IPS-NIHi11 (cell line): ENCODE measurements around the gene NFYC.

Experiments used
- DNase-seq: peaks from one replicate; pipeline ENCODE4 v3.0.0; 2012; ENCODE audit warnings: mixed read lengths, low spot score

Gene NFYC

DNA sequence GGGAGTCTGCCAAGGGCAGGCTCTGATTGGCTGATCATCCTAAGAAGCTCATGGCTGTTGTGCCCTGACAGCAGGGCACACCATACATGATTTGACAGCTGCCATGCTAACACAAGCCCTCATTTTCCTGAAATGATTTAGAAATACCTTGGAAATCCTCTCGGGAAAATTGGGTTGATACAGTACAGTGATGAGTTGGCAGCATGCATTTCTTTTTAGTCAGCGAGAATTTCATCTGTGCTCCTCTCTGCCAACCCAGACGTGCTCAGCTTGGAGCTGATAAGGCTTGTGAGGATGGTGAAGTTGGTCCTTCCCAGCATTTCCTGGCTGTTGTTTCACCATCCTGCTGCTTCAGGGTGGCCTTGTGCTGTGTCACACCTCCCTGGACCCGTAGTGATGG is 69.5 kb downstream of the NFYC start:
- no peak for DNase-seq

DNA sequence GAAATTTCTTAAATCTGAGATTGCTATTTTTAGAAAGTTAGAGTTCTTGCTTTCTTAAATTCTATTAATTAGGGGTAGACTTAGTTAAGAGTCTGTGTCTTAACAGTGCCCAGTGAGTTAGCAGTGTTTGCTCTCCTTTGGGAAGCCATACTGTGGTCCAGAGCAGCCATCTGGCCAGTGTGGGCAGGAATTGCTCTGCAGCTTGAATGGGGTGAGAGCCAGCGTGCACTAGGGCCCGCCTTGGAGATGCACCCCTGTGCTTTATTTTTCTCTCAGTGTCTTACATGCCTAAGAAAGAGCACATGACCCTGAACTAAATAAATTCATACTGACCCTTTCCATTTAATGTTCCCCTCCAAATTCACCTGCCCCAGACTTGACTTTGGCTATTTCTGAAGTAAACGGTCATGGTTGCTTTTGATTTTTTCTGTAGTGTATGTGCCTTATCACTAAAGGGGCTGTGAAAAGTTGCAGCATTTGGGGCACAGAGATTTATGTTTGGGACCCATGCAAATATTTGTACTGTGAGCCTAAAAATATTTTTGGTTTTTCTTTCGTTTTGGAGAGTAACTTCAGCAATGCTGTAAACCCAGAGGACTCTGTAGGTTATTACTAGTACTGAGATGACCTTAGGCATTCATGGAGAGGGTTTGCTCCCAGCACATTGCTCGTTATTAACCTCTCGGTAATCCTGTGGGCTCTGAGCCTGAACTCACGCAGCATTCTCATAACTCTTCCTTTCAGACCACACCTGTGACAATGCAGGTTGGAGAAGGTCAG is 70.8 kb downstream of the NFYC start:
- DNase-seq: no peak

DNA sequence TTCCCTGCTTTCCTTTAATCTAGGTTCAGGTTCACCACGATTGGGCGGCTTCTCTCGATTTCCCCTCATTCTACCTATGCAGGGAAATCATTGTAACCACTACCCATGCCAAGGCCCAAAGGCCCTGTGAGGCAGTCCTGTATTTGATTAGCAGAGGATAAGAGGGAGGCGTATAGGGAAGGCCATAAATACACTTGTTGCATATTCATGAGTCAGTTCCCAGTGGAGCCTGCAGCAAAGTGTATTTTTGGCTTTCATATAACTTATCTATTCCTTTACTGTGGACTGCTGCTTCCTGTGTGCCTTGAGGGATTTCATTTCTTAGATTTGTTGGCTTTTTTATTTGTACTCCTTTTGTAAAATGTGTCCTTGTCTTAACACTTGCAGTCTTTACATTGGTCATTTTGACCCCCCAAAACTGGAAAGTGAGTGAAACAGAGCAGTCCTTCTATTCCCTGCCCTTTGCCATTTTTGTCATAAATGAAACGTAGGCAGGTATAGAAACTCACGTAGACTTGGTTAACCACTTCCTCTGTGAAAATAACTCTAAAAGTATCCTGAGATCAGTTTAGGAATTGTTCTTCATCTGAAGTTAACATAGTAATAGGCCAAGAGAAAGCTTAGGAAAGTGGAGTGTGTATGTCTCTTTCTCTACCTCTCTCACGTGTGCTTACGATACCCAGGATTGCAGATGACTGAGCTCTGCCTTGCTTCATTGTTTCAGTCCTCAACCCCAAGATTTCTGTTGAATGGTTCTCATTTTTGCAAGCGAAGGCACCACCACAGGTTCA is 72.4 kb downstream of the NFYC start:
- no peak for DNase-seq

DNA sequence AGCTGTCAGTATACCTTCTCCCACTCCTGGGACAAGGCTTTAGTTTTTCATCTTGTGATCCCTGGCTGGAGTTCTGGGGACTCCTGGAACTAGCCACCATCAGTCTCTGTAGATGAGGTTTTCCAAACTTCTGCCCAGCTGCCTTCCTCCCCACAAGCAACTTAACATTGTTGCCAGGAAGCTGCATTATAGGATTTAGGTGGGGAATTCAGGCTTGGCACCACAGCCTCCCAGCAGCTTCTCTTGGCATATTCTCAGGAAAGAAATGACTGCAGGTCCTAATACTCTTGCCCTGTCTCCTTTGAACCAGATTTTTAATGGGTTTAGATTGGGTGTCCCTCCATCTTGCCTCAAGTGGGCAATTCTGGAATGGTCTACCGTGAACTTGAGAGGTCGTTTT is 73.5 kb downstream of the NFYC start:
- DNase-seq: no peak

DNA sequence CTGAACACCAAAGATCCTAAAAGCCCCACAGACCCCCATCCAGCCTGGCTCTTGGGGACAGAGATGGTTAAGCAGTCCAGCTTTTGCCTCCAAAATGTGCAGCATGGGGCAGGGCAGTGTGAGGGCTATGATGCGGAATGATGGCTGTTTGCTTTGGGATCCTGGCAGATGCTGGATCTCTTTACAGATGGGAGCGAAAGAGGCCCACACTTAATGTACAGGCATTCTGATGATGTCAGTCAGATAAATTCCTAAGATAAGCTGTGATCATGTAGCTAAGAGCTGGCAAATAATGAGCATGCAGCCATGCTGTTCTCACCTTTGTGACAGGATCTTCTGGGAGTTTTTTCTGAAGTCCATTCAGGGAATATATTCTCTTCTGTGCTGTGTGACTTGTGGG is 74.5 kb downstream of the NFYC start:
- DNase-seq: no peak

DNA sequence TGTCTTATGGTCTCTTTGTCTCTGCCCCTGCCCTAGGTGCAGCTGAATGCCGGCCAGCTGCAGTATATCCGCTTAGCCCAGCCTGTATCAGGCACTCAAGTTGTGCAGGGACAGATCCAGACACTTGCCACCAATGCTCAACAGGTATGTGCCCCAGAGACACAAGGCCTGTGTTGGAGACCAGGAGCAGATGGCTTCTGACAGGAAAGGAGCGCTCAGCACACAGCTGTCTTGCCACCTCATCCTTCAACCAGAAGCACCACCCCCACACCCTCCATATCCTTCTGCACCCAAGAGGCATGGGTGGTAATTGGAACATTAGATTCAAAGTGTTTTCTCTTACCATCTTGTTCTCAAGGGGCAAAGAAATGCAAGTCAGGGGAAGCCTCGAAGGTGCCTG is 75.1 kb downstream of the NFYC start:
- no peak for DNase-seq

DNA sequence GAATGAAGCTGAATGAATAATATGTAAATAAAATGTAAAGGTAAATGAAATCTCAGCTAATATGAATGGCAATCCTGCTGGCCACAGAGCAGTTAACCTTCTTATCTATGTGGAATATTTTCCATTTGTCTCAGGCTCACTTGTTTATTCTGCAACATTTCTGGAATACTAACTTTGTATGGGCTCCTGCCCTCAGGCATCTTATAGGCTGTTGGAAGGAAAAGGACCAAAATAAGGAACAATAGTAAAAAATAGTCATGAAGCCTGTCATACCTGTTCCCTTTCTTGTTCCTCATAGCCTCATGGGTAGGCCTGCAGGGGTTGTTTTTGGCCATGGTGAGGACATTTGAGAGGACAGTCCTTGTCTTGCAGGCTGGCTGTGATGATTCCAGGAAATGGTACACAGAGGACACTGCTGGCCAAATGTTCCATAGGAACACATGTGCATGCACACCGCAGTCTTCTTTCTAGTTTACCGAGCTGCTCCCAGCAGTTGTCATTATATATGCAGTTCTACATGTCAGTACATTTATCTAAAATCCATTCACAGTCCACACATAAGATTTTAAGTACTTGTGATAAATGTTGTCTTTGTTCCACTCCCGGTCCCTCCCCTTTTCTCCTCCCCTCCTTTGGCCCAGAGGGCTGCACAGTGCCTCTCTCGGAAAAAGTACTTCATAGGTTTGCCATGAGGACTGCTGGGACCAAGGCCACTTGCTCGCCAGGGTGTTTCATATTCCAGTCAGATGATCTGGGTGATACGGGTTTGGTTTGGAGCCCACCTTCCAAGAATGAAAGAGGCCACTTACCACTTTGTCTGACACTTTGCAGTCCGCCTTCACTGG is 76.9 kb downstream of the NFYC start:
- no peak for DNase-seq

DNA sequence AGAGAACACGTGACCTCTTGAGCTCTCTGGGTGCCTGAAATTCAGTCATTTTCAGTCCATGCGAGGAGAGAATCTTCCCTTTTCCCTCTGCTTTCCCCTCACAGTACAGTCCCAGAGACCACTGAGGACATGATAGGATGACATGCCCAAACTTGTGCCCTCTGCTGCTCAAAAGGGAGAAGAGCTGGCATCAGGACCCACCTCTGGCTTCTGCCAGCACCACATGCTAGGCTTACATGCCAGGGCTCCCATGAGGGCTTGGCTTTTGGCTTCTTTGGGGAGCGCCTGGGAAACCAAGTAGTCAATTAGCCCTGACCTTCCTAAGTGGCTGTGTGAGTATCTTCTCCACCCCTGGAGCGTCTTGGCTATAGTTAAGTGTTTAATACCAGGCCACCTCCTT is 78.3 kb downstream of the NFYC start:
- no peak for DNase-seq

DNA sequence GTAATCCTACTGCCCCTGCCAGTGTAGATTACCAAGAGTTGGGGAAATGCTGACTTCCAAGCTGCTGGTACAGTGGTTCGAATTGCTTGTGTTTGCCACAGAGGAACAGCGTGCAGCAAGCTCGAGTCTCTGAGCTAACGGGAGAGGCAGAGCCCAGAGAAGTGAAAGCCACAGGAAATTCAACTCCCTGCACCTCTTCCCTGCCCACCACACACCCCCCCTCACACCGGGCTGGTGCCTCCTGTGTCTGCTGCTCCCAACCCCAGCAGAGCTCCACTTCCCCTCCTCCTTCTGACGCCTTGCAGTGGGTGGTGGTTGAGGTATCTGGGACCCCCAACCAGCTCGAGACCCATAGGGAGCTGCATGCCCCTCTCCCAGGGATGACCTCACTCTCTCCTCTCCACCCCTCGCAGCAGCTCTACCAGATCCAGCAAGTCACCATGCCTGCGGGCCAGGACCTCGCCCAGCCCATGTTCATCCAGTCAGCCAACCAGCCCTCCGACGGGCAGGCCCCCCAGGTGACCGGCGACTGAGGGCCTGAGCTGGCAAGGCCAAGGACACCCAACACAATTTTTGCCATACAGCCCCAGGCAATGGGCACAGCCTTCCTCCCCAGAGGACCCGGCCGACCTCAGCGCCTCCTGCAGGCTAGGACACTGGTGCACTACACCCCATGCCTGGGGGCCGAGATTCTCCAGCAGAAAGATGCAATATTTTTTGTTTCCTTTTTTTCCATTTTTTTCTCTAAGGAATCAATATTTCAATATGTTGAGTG is 79.0 kb downstream of the NFYC start:
- no peak for DNase-seq

DNA sequence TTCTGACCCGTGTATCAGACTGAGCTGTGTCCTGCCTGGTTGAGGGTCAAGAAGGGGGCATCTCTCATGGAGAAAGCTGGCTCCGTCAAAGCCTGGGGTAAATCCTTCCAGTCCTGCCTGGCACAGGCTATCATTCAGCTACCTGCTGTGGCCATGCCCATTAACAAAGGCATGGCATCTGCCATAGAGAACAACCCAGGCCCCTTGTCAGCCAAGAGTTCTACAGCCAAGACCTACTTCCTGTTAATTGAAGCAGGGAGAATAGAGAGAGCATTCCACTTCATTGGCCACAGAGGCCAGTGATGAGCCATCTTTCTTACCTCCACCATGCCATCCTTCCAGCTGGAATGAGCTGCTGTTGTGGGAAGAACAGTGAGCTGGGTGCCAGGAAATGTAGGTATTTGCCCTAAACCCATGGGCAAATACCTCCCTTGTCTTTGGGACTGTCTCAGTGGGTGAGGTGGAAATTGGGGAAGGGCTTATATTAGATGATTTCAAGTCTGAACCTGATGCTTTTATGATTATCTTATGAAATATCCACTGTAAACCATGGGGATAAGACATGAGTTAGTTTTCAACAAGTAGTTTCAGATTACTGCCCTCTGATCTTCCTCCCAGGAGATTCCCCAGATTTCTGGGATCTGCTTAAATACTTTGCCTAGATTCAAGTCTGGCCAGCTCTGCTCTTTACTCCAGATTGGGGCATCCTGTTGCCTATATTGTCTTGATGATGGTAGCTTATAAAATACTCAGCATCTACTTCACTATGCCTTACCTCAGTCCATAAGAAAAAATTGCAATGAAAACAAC is 80.8 kb downstream of the NFYC start:
- no peak for DNase-seq

DNA sequence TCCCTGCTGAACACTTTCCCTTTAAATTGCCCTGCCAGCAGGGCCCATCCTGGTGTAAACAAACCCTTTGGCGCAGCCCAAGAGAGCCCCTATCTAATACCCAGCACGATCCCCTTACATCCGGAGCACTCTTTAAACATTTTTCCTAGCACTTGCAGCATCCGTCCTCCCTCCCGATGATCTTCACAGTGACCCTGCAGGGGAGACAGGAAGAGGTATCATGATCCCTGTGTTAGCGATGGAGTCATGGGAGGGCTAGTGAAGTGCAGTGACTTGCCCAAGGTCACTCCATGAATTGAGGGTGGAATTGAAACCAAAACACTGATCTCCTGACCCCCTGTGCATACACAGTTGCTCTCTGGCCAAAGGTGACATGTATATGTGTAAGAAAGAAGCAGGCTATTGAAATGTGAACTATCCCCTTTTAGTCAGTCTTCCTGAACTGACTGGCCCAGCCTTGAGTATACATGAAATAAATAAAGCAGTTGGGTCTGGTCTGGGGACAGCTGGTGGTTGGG is 82.3 kb downstream of the NFYC start:
- no peak for DNase-seq

DNA sequence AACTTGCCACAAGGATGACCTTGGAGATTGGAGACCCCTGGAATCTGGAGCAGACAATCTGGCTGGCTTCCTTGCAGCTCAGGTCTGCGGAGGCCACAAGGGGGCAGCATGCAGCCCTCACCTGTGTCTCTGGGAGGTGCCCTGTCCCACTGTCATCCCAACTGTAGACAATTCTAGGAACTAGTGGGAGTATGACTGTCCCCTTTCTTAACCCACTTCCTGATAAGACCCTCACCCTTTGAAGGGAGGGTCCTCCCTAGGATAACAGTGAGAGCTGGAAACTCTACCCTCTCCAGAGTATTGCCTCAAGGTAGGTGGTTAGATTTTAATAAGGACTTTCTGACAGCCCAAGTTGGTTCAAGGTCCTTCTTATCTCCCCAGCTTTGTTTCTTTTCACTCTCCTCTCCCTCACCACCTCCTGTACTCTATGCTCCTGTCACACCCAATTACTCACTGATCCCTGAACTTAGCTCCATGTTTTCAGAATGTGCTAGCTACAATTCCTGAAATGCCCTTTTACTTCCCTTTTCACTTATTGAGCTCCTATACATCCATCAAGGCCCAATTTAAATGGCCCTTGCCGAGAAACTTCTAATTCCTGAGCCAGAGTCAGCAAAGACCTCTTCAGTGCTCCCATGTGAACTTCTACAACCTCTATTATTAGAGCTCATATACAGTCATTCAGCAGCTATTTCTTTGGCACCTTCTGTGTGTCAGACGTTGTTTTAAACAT is 82.9 kb downstream of the NFYC start:
- peak; percentile 78 for DNase-seq

DNA sequence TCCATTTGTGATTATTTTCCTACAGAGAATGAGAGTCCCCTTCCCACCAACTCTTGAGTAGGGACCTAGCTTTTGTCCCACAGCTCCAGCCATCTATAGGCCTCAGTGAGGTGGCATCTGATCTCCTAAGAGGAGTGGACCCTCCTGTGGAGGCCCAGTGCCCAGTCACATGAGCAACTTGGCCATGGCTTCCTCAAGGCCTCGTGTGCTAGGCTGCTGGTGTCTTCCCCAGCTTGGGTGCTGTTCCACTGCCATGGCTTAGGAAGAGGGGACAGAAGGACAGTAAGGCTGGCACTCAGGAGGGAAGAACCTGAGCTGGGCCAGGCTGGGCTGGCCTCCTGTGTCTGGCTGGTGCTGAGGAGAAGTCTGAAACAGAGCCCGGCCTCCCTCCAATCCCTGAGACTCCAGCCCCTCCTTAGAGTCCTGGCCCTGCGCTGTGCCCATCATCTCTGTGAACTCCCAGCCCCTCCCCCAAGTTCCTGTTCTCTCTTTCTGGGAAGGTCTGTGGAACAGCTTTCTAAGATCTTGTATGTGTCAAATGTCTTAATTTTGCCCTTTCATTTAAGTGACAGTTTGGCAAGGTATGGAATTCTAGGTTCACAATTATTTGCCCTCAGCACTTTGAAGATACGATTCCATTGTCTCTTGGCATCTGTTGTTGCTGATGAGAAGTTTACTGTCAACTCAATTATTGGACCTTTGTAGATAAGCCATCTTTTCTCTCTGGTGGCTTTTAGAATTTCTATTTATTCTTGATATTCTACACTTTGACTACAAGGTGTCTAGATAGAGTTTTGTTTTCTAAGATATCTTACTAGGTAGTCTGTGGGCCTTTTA is 85.0 kb downstream of the NFYC start:
- no peak for DNase-seq

DNA sequence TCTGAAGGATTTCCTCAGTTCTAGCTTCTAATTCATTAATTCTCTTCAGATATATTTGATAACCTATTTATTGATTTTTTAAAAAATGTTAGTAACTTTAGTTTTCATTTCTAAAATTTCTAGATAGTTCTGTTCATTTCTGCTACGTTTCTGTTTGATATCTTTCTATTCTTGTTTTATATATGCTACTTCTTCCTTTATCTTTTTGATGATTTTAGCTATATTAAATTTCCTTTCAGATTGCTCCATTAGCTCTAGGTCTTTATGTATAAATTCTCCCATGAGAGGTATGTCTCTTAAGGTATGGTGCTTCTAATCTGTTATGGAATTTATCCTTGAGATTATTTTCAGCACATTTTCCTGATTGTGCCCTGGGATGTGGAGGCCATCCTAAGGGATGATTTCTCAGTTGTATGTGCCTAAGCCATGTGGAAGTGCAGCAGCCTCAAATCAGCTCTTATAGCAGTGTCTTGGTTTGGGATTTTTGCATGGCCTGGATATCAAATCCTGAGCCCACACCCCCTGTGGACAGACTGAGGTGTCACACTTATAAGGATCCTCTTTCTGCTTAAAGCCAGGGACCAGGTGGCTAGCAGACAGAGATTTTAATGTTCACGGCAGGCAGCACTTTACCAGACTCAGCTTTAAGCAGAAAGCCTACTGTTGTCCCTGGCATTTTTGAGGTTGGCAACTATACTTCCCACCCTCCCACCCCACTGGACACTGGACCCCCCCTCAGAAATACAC is 85.9 kb downstream of the NFYC start:
- no peak for DNase-seq

DNA sequence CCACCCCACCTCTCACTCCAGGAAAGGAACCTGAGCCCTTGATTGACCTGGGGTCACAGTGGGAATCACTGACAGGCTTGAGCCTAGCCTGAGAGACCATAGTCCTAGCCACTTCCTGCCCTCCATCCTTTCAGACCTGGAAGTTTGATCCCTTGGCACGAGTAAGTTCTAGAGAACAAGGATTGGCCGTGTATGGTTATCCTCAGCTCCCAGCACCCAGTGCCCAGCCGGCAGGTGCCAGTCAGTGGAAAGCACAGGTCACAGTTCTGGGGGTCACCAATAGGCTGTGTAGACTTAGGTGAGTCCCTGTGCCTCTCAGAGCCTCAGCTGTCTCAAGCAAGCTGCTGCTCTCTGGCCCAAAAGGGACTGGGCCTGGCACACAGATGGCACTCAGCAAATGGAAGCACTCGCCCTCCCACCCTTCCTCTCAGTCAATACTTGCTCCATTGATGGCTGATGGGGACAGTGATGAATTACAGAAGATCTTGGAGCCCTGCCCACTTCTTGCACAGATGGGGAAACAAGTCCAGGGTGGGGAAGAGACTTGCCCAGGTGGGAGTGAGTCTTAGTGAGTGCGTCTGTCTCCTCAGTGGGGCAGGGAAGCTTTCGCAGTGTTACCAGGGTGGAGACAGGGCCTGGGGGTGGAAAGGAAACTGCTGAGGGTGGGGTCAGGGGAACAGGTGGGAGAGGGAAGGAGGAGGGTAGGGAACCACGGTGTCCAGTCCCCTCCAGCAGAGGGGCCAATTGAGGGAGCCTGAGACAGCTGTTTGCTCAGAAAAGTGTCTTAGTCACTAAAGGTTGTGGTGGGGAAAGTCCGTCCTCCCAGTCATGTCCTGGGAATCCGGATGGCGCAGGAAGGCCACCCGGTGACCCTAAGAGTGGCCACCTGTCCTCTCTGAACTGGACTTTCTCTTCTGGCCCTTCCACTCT is 89.4 kb downstream of the NFYC start:
- DNase-seq: no peak

DNA sequence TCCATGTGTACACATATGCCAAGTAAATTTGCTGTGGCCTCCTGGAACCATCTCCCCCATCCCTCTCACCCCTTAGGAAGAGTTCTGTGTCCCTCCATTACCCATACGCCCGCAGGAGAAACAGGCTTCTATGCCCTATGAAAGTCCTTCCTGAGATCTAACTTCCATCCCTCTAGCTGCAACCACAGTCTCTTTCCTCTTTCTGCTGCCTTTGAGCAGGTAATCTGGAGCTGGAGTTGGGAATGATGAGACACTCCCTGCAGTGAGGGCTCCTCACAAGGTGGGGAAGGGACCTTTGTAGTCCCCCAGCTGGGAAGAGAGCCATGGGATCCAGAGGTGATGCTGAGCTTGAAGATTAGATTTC is 90.1 kb downstream of the NFYC start:
- DNase-seq: no peak

DNA sequence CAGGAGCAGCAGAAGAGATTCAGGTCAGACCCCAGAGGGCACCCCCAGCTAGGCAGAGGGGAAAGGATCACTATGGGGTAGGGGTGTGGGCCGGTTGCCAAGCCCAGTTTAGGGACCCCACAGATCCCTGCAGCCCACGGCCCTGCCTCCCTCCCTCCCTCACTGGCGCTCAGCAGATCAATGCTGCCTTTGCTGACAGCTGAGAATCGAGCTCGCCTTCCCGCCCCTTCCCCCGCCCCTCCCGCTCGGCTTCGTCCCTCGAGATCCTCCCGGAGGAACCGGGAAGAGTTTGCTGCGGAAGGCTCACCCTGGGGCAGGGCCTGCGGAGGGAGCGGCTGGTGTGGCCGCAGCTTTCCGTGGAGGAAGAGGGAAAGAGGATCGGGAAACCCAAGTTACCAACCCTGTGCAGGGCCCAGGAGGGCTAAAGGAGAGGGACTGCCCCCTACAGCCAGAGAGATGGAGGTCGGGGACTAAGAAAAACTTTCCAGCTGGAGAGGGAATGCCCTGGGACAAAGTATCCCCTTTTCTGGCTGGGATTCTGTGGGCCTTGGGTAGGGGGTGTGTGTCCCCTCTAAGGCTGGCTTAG is 91.0 kb downstream of the NFYC start:
- no peak for DNase-seq
